ENCODE data around the gene TIMM23B. TPM values are rescaled to one million over a fixed set of nuclear protein-coding genes. Genes with fewer than 3 reads are reported as not detected.
A peak's percentile ranks its signal among the peaks of the same experiment; 100 is the strongest.
"Not testable (repeated sequence)": the region's sequence is repeated elsewhere in the genome, so short reads cannot be mapped to it uniquely, and the experiment has no call there.

Gene TIMM23B
- total RNA-seq, 1 experiment from 2014 or later: 15.1 TPM

- H3K4me3 ChIP-seq; H3K36me3 ChIP-seq (ENCODE audit: low read depth); H3K9me3 ChIP-seq (ENCODE audit: insufficient read depth, low read depth); H3F3A ChIP-seq (ENCODE audit: insufficient read depth, low read depth); CTCF ChIA-PET; H2AFZ ChIP-seq; H3K9me2 ChIP-seq (ENCODE audit: insufficient read depth); H4K20me1 ChIP-seq (ENCODE audit: insufficient read depth); H3K27ac ChIP-seq; DNase-seq; BruUV-seq (replicated peaks); intact Hi-C loops (cut with micrococcal nuclease; ENCODE audit: unreplicated experiment); POLR2A ChIA-PET (ENCODE audit: unreplicated experiment); H3K27me3 ChIP-seq (ENCODE audit: insufficient read depth, low read depth): not testable (repeated sequence)
- Histone ChIP-seq H3K4me2 (peak overlapping the region; percentile 89), H3K79me2 (ENCODE audit: low read depth) (peaks cover 67% of the 10 kb centered on the region), H3K4me1 (replicated peaks; ENCODE audit: insufficient read depth) (peaks cover 16% of the 10 kb centered on the region)
These were observed 1.8 kb downstream of the TIMM23B start for GRCh38 chr10:49943607-49944006.

- BruUV-seq (replicated peaks); POLR2A ChIA-PET (ENCODE audit: unreplicated experiment); H3F3A ChIP-seq (ENCODE audit: insufficient read depth, low read depth); H2AFZ ChIP-seq; H3K9me3 ChIP-seq (ENCODE audit: insufficient read depth, low read depth); H3K9me2 ChIP-seq (ENCODE audit: insufficient read depth); H3K27me3 ChIP-seq (ENCODE audit: insufficient read depth, low read depth); H3K4me1 ChIP-seq (replicated peaks; ENCODE audit: insufficient read depth); CTCF ChIA-PET; H3K36me3 ChIP-seq (ENCODE audit: low read depth); H4K20me1 ChIP-seq (ENCODE audit: insufficient read depth); H3K27ac ChIP-seq; DNase-seq; intact Hi-C loops (cut with micrococcal nuclease; ENCODE audit: unreplicated experiment); H3K4me3 ChIP-seq; H3K4me2 ChIP-seq: not testable (repeated sequence)
- peaks cover 34% of the 10 kb centered on the region for H3K79me2 ChIP-seq (ENCODE audit: low read depth)
These were observed 6.3 kb downstream of the TIMM23B start for GRCh38 chr10:49948142-49948541.

- BruUV-seq (replicated peaks); intact Hi-C loops (cut with micrococcal nuclease; ENCODE audit: unreplicated experiment); H3K4me2 ChIP-seq: not testable (repeated sequence)
These were observed 6.9 kb downstream of the TIMM23B start for GRCh38 chr10:49948737-49949136.

GRCh38 chr10:49952006-49952405, 10.2 kb downstream of the TIMM23B start:
- POLR2A ChIA-PET (ENCODE audit: unreplicated experiment); H3F3A ChIP-seq (ENCODE audit: insufficient read depth, low read depth); DNase-seq; BruUV-seq (replicated peaks); CTCF ChIA-PET; H2AFZ ChIP-seq; H3K27me3 ChIP-seq (ENCODE audit: insufficient read depth, low read depth); H3K4me1 ChIP-seq (replicated peaks; ENCODE audit: insufficient read depth); H3K4me2 ChIP-seq; H3K9me3 ChIP-seq (ENCODE audit: insufficient read depth, low read depth); intact Hi-C loops (cut with micrococcal nuclease; ENCODE audit: unreplicated experiment); H4K20me1 ChIP-seq (ENCODE audit: insufficient read depth); H3K36me3 ChIP-seq (ENCODE audit: low read depth); H3K4me3 ChIP-seq; H3K9me2 ChIP-seq (ENCODE audit: insufficient read depth); H3K27ac ChIP-seq: not testable (repeated sequence)
- peaks cover 17% of the 10 kb centered on the region; the same call in 1 of the 2 replicates for H3K79me2 ChIP-seq (ENCODE audit: low read depth)

More at GRCh38 chr10:49948737-49949136, 6.9 kb downstream of the TIMM23B start:
- H3K4me3 ChIP-seq; DNase-seq; CTCF ChIA-PET; H3K4me1 ChIP-seq (replicated peaks; ENCODE audit: insufficient read depth); H3F3A ChIP-seq (ENCODE audit: insufficient read depth, low read depth); H3K36me3 ChIP-seq (ENCODE audit: low read depth); H3K9me2 ChIP-seq (ENCODE audit: insufficient read depth); H3K27ac ChIP-seq; H2AFZ ChIP-seq; POLR2A ChIA-PET (ENCODE audit: unreplicated experiment); H4K20me1 ChIP-seq (ENCODE audit: insufficient read depth); H3K9me3 ChIP-seq (ENCODE audit: insufficient read depth, low read depth); H3K27me3 ChIP-seq (ENCODE audit: insufficient read depth, low read depth): not testable (repeated sequence)
- H3K79me2 ChIP-seq (ENCODE audit: low read depth): peaks cover 28% of the 10 kb centered on the region

- peaks cover 17% of the 10 kb centered on the region; the same call in 1 of the 2 replicates for H3K79me2 ChIP-seq (ENCODE audit: low read depth)
- H3K36me3 ChIP-seq (ENCODE audit: low read depth); H3K9me3 ChIP-seq (ENCODE audit: insufficient read depth, low read depth); H3K4me2 ChIP-seq; H4K20me1 ChIP-seq (ENCODE audit: insufficient read depth); intact Hi-C loops (cut with micrococcal nuclease; ENCODE audit: unreplicated experiment); H3K27ac ChIP-seq; BruUV-seq (replicated peaks); H2AFZ ChIP-seq; H3F3A ChIP-seq (ENCODE audit: insufficient read depth, low read depth); H3K27me3 ChIP-seq (ENCODE audit: insufficient read depth, low read depth); H3K4me3 ChIP-seq; H3K4me1 ChIP-seq (replicated peaks; ENCODE audit: insufficient read depth); H3K9me2 ChIP-seq (ENCODE audit: insufficient read depth); DNase-seq; POLR2A ChIA-PET (ENCODE audit: unreplicated experiment); CTCF ChIA-PET: not testable (repeated sequence)
These were observed 11.3 kb downstream of the TIMM23B start for GRCh38 chr10:49953122-49953521.

- POLR2A ChIA-PET (ENCODE audit: unreplicated experiment); H4K20me1 ChIP-seq (ENCODE audit: insufficient read depth); H3K9me3 ChIP-seq (ENCODE audit: insufficient read depth, low read depth); H3K4me1 ChIP-seq (replicated peaks; ENCODE audit: insufficient read depth); H3K27ac ChIP-seq; H3K4me2 ChIP-seq; CTCF ChIA-PET; intact Hi-C loops (cut with micrococcal nuclease; ENCODE audit: unreplicated experiment); H3K79me2 ChIP-seq (ENCODE audit: low read depth); DNase-seq; H3K9me2 ChIP-seq (ENCODE audit: insufficient read depth); H3K36me3 ChIP-seq (ENCODE audit: low read depth); BruUV-seq (replicated peaks); H3K4me3 ChIP-seq; H3K27me3 ChIP-seq (ENCODE audit: insufficient read depth, low read depth); H2AFZ ChIP-seq; H3F3A ChIP-seq (ENCODE audit: insufficient read depth, low read depth): not testable (repeated sequence)
These were observed 28.5 kb downstream of the TIMM23B start for GRCh38 chr10:49970331-49970857.

- CTCF ChIA-PET; H3K4me2 ChIP-seq; H2AFZ ChIP-seq; H3K79me2 ChIP-seq (ENCODE audit: low read depth); POLR2A ChIA-PET (ENCODE audit: unreplicated experiment); DNase-seq; H3K36me3 ChIP-seq (ENCODE audit: low read depth); intact Hi-C loops (cut with micrococcal nuclease; ENCODE audit: unreplicated experiment); BruUV-seq (replicated peaks); H3K4me1 ChIP-seq (replicated peaks; ENCODE audit: insufficient read depth); H3K4me3 ChIP-seq; H3K9me2 ChIP-seq (ENCODE audit: insufficient read depth); H3K27me3 ChIP-seq (ENCODE audit: insufficient read depth, low read depth); H3F3A ChIP-seq (ENCODE audit: insufficient read depth, low read depth); H3K9me3 ChIP-seq (ENCODE audit: insufficient read depth, low read depth); H3K27ac ChIP-seq; H4K20me1 ChIP-seq (ENCODE audit: insufficient read depth): not testable (repeated sequence)
These were observed 29.6 kb downstream of the TIMM23B start for GRCh38 chr10:49971466-49971865.

- H3K27me3 ChIP-seq (ENCODE audit: insufficient read depth, low read depth); intact Hi-C loops (cut with micrococcal nuclease; ENCODE audit: unreplicated experiment); H3K9me2 ChIP-seq (ENCODE audit: insufficient read depth); H3K9me3 ChIP-seq (ENCODE audit: insufficient read depth, low read depth); H3K27ac ChIP-seq; H3K36me3 ChIP-seq (ENCODE audit: low read depth); DNase-seq; BruUV-seq (replicated peaks); POLR2A ChIA-PET (ENCODE audit: unreplicated experiment); H3K4me2 ChIP-seq; H2AFZ ChIP-seq; CTCF ChIA-PET; H3K79me2 ChIP-seq (ENCODE audit: low read depth); H3F3A ChIP-seq (ENCODE audit: insufficient read depth, low read depth); H3K4me1 ChIP-seq (replicated peaks; ENCODE audit: insufficient read depth); H3K4me3 ChIP-seq; H4K20me1 ChIP-seq (ENCODE audit: insufficient read depth): not testable (repeated sequence)
These were observed 30.2 kb downstream of the TIMM23B start for GRCh38 chr10:49972094-49972493.

All from PC-9 (cell line).